Posterior vena cava (tissue), 2 donors: Measurements from ENCODE around the gene SYT15. TPM values are rescaled to one million over a fixed set of nuclear protein-coding genes. Genes with fewer than 3 reads are reported as not detected.
"Not testable (repeated sequence)": the region's sequence is repeated elsewhere in the genome, so short reads cannot be mapped to it uniquely, and the experiment has no call there.

ENCODE experiments used
- DNase-seq: peaks from one replicate; pipeline ENCODE4 v3.0.0-alpha.2; 2020; ENCODE audit warnings: low spot score
- intact Hi-C, 2 donors: fragments of 100-400 bp; cut with DNase I; formaldehyde crosslinking; loops; one replicate each; pipeline versions ENCODE4 v1.14.1 to v1.14.2; 2022 to 2023
- total RNA-seq, 2 donors: library from RNA; stranded (reverse); fragmentation: NEBNext Ultra II Directional; extraction: Animal tissue kit (Norgen Biotek cat#: 25700); gene quantifications; one replicate each; pipeline ENCODE4 v1.2.1, GENCODE V29; 2021
- donor health status: DM: yes; HTN: yes; CAD: no.
- donor health status: DM: yes; HTN: yes; CAD: no.

SYT15 gene
- total RNA-seq, 2 donors from 2014 or later = 5.9 to 6.8 TPM

DNA sequence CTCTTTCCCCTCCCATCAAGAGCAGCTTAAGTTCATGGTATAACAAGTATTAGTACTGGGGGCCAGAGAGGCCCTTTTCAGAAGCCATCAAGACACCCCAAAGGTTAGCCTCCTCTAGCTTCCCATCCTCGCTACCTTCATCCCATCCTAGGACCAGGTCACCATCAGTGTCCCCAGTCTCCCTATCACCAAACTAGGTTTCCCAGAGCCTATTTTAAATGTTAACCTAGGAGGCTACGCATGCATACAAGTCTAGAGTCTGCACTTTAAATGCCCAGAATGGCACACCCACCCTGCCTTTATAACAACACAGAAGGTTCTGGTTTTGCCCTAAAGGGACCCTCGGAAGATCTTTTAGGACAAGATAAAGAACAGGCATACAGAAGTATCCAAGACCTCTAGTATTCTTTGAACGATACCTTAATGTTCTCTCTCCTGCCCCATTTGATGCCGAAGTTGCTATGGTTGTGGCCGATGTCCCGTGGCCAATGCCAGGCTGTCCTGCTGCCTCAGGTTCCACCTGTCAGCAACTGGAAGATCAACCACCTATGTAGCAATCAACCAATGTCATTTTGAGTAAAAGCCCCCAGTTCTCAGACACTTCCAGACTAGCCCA lies 24.7 kb upstream of the SYT15 start:
- intact Hi-C loops = no loop called here
- DNase-seq = no peak

DNA sequence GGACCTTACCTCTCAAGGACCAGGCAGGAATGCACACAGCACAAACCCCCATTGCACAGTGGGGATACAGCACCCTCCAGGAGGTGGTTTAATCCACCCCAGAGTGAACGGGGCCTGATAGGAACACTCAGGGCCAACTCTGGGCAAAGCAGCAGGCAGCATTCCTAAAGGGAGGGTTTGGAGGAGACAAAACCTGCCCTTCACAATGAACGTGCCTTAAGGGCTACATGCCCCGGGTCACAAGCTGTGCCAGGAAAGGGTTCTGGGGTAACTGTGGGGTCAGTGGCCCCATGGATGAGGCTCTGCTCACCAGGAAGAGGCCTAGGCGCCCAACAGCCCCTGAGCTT lies 23.6 kb upstream of the SYT15 start:
- intact Hi-C loops = no loop called here
- DNase-seq = no peak

DNA sequence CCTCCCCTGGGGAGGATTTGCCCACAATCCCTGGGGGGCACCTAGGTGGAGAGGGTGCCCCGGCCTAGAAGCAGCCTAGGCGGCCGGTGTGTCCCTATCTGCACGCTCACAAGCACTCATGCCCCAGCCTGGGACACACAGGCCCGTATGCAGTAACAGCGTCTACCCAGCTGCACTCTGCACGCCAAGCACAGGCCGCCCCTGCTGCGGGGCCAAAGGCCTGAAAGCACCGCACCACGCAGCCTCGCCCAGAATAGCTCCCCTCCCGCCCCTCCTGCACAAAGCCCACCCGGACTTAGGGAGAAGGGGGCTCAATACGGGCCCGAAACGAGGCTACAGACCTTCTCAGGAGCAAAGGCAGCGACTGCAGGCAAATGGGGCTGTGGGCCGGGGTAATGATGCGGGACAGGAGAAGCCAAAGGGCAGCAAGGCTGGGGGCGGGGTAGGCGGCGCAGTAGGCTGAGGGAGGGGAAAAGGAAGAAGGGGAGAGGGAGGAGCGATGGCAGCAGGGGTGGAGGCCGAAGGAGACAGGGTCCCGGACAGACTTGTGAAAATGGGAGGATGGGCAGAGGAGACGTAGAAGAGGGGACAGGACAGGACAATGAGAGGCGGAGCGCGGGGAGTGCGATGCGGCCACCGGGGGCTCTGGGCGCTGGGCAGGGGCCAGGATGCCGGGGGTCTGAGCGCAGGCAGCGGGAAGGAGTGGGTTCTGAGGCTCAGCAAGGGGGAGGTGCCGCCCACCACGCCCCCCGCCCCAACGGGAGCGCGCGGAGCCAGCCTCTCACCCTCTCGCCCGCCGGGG lies 23.0 kb upstream of the SYT15 start:
- DNase-seq = peak; percentile 82
- intact Hi-C loops = no loop called here

DNA sequence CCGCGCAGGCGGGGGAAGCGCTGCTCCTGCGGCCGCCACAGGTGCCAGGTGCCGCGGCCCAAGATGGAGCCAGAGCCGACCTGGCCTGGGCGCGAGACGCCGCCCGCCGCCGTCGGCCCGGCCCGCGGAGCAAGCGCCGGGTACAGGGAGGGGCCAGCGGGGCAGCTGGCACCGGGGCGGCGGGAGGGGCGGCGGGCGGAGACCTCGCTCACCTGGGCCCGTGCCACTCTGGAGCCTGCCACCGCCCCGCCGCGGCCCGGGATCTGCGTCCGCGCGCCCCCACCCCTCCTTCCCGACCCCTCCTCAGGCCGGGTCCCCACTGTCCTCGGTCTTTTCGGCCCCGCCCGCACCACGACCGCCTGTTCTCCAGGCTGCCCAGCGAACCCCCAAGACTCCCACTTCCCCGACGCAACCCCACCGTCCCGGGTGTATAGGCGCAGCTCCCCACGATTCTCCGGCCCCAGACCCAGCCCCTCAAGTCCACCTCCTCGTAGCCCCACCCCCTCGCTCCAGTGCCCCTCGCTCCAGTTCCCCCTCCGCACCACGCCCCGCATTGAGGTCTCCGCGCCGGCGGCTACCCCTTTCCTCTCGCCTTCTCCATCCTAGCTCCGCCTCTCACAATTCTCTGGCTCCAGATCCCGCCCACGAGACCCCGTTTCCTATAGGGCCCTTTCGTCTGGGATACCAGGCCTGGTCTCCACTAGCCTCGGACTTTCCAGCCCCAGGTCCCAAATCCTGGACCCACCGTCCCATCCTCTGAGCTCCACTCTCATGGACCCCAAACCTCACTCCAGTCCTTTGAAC lies 22.2 kb upstream of the SYT15 start, which contains the start of gene GPRIN2:
TSS of gene GPRIN2 (minus strand) at position 144 of the 804 bp plus-strand sequence. CDS start 5,922 bp downstream, outside the sequence.
- DNase-seq = peak; percentile 83
- intact Hi-C loops = no loop called here

DNA sequence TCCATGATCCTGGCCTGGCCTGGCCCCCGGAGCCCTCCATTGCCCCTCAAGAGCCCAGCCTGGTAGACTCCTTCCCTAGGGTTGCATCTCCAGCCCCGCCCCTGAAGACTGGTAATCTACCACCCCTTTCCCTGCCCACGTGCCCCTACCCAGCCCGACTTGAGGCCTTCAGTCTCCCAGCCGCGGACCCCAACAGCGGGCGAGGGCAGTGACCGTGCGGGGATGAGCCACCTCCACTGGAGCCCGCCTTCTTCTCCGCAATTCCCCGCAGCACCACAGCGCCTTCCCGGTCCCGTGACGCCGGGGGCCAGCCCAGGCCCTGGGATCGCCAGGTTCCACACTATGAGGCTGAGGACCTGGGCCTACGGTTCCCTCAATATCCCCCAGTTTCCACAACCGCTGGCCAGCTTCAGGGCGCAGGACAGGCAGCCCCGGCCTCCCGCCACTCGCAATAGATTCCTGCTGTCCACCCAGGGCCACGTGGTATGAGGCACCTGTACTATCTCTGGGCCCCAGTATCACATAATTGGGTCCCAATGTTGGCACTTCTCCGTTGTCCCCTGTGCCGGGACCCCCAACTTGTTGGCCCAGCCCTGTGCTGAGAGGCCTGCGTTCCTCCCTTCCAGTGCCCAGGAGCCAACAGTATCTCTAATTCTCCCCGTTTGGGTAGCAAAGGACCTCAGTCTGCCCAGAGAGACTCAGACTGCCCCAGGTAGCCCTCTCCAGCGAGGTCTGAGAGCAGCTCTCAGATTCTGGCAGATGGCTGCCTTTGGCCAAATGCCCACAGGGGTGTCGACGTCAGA lies 21.4 kb upstream of the SYT15 start:
- intact Hi-C loops = no loop called here
- peak; percentile 88 for DNase-seq

GRCh38 chr10:46558122-46558391 lies 20.9 kb upstream of the SYT15 start:
- intact Hi-C loops = no loop called here
- DNase-seq = no peak

GRCh38 chr10:46558392-46559185 lies 20.3 kb upstream of the SYT15 start:
- DNase-seq = peak; percentile 74
- intact Hi-C loops = no loop called here

- peak; percentile 66 for DNase-seq
- intact Hi-C loops = no loop called here
Observed at GRCh38 chr10:46559231-46559671, 19.7 kb upstream of the SYT15 start.

- DNase-seq = peak; percentile 72
- intact Hi-C loops = no loop called here
Observed at GRCh38 chr10:46560381-46560780, 18.5 kb upstream of the SYT15 start.

DNA sequence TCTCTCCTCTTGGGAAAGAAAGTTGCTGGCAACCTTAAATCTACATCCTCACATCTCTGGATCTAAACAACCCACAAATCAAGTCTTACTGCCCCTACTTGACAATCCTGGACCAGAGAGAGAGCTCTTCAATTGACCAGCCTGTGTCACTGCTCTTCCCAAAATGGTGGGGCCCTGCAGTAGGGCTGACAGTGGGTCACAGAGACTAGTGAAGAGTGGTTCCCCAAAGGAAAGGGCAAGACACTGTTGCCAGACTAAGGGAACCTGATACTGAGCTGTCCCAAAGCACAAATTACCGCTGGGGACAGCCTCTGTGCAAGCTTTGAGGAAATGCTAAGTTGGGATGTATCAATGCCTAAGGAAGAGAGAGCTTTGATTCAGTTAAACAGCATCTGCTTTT lies 18.0 kb upstream of the SYT15 start:
- DNase-seq = peak; percentile 36
- intact Hi-C loops = no loop called here

DNA sequence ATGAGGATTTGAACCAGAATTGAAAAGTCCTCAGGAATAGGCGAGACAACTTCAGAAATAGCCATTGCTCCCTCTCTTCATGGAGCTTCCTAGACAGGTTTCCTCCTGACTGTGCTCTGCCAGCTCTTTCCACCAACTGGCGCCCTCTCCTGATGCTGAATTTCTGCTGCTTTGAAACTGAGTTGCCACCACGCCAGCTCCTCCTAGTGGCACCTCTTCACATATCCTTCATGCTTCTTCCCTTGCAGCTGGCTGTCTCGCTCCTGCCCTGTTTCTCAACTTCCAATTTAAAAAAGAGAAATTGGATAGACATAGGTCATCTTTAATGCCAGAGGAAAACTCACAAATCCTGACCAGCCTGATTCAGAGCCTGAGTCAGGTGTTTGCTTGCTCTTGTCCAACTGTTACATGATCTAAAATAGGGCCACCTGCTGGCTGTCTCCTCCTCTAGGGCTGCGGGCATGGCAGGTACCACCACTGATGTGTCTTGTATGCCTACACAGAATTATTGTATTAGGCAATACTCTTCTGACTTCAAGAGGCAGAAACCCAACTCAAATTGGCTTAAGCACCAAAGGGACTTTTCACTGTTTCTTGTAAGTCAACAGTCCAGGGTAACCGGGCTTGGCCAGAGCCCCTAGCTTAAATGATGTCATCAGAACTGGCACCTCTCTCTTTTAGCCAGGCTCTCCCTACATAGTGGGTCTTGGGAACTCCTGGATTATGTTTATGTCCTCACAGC lies 13.2 kb upstream of the SYT15 start:
- intact Hi-C loops = not testable (repeated sequence)

GRCh38 chr10:46567151-46567550 lies 11.8 kb upstream of the SYT15 start:
- DNase-seq, intact Hi-C loops: not testable (repeated sequence)

More for the DNA sequence above, 13.2 kb upstream of the SYT15 start:
- DNase-seq = peak; percentile 85

GRCh38 chr10:46570655-46571054 lies 8.3 kb upstream of the SYT15 start:
- DNase-seq, intact Hi-C loops: not testable (repeated sequence)

DNA sequence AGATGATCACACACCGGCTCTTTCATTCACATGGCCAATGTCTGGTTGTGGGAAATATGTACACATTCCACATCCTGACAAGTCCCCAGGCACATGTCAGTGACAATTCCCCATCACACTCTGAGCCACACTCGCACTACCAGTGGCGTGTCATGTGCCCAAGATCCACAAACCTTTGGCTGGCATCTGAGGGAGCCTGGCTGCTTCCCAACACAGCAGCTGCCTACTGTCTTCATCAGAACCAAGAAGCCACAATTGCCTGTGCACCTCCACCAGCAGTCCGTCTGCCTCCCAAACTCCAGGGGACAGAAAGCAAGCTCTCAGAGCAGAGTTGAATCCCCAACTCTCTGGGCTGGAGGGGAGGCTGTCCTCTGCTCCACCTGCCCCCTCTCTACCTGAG lies 6.2 kb upstream of the SYT15 start:
- DNase-seq, intact Hi-C loops: not testable (repeated sequence)

DNA sequence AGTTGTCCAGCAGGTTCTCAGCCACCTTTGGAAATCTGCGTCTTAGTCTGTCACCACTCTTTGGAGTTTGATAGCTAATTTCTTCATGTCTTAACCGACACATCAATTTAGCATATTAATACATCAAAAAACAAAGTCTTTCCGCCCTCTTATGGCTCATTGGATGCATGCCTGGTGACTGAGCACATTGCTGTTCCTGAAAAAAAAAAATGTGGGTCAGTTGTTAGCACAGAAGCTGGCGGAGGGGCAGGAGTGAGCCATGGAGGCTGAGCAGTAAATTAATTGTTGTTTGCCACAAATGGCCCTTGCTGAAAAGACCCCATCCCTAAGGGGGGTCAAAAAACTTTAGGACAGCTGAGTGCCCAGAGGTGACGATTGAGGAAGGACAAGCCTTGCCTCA lies 5.6 kb upstream of the SYT15 start:
- DNase-seq, intact Hi-C loops: not testable (repeated sequence)

DNA sequence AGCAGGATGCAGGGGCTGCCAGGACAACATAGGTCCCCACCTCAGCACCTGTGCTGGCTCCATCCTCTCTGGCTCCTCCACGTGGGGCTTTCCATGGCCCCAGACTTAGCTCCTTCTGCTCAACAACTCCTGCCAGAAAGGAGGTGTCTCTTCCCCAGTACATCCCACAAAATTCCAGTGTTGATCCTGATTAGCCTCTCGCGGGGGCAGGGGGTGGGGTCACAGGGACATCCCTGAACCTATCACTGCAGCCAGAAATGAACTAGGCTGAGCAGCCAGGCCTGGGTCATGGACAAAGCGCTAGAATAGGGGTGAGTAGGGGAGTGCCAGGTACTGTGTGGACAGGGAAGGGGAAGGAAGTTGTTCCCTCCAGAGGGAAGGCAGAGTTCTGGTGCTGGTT lies 5.0 kb upstream of the SYT15 start:
- intact Hi-C loops, DNase-seq: not testable (repeated sequence)

DNA sequence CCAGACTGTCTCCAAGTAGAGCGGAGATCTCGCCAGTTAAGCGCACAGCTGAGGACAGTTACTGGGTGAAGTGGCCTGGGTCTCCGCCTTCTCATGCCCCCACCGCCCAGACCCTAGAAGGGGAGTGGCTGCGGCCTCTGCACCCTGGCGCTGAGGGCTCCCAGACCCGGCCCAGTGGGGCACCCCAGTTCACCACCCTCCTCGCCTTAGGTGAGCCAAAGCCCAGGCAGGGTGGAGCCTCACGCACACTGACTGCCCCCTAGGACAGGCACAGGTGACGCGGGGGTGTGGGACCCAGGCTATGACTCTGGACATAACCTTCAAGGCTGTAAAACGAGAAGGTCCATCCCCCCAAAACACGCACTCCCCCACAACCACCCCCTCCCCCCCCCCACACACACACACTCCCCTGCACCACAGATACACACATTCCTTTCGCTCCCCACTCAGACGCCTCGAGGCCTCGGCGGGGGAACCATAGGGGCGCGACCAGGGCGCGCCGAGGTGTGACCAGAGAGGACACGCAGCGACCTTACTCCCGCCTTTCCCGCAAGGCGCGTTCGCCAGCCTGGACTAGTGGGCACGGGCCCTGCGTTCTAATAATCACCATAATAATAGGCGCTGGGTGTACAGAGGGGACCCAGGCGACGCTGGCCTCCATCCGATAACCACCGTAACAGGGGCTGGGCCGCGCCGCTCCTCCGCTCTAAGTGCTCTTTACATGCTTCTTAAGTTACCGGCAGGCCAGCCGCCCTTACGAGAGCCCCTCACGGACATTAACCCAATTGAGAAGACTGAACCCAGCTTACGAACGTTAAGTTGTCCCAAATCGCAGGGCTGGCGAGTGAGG lies 1.1 kb upstream of the SYT15 start:
- intact Hi-C loops = not testable (repeated sequence)
- DNase-seq = peak; percentile 68
